ENCODE data around the gene DNASE2B. TPM values are rescaled to one million over a fixed set of nuclear protein-coding genes. Genes with fewer than 3 reads are reported as not detected.

The DNASE2B gene
- total and polyA plus RNA-seq, 2 donors (not counting 3 experiments of a cell fraction or from before 2014, with no cell fraction given) = not detected

DNA sequence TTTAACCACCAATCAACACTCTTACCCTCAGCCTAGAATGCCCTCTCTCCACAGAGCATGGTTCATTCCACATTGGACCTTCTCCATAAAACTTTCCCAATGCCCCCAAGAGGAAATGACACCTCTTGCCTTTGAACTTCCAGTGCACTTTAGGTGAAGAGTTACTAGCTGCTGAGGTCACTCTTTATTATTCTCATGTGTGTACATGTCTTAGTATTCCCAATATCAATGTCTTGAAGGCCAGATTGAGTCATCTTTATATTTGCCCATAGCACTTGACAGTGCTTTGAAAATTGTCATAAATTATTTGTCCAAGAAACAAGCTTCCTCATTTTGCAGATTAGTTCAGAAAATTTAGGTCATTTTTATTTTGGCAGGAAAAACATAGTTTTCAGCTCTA is 8.1 kb upstream of the DNASE2B start:
- dilution Hi-C loops (cut with MboI; ENCODE audit: extremely low pct_ligation_motif_present, low sequenced_read_pairs) = no loop called here
- Histone ChIP-seq H2AFZ (ENCODE audit: low read depth, low read length) (peak overlapping the region; percentile 12), H4K20me1 (replicated peaks; ENCODE audit: control insufficient read depth, extremely low read depth, insufficient read depth, low read length) (no peaks in the 10 kb centered on the region), H3K79me2 (ENCODE audit: control insufficient read depth, insufficient read depth, low read length) (no peaks in the 10 kb centered on the region), H3K36me3 (ENCODE audit: control insufficient read depth in 2 of 2, extremely low read depth in 1 of 2, insufficient read depth in 2 of 2, low read length in 2 of 2) (no peaks in the 10 kb centered on the region), H3K27ac (ENCODE audit: insufficient read depth, low read depth, low read length) (no peak overlapping the region), H3K4me1 (ENCODE audit: control insufficient read depth, extremely low read depth, insufficient read depth, low read length) (peaks cover 4% of the 10 kb centered on the region), H3K27me3 (ENCODE audit: control insufficient read depth in 2 of 2, insufficient read depth in 2 of 2, low read length in 2 of 2) (no peaks in the 10 kb centered on the region), H3K9ac (replicated peaks; ENCODE audit: extremely low read depth, insufficient read depth, low read length) (no peak overlapping the region), H3K4me2 (ENCODE audit: insufficient read depth, low read length) (no peak overlapping the region), H3K4me3 (replicated peaks in 1 of 3; ENCODE audit: insufficient read depth in 1 of 3, low read depth in 1 of 3, low read length in 3 of 3) (no peak overlapping the region), H3K9me1 (replicated peaks; ENCODE audit: control insufficient read depth, extremely low read depth, insufficient read depth, low read length) (no peaks in the 10 kb centered on the region), H3K9me3 (replicated peaks; ENCODE audit: control insufficient read depth, insufficient read depth, low read length) (no peaks in the 10 kb centered on the region)
- TF ChIP-seq CTCF (IDR thresholded peaks at IDR 0.05; ENCODE audit: extremely low read depth in 1 of 2, insufficient read depth in 1 of 2, low read depth in 1 of 2, low read length in 2 of 2) = no peak
- no peak for TF ChIP-seq JUN (IDR thresholded peaks at IDR 0.05; ENCODE audit: borderline replicate concordance, insufficient read depth, insufficient read length, low read depth)
- no peak for TF ChIP-seq EZH2 (IDR thresholded peaks at IDR 0.05; ENCODE audit: borderline replicate concordance, low read depth, low read length, severe bottlenecking)
- no peak for TF ChIP-seq FOS (IDR thresholded peaks at IDR 0.05; ENCODE audit: borderline replicate concordance, insufficient read depth, low read length)
- no peak for TF ChIP-seq POLR2A (IDR thresholded peaks at IDR 0.05; ENCODE audit: low read depth, low read length)
- TF ChIP-seq MYC (IDR thresholded peaks at IDR 0.05; ENCODE audit: low read depth, low read length) = no peak
- TF ChIP-seq POLR2AphosphoS5 (IDR thresholded peaks at IDR 0.05; ENCODE audit: insufficient read depth, low read depth, low read length) = no peak
- TF ChIP-seq, protein P1, sequence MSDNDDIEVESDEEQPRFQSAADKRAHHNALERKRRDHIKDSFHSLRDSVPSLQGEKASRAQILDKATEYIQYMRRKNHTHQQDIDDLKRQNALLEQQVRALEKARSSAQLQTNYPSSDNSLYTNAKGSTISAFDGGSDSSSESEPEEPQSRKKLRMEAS (IDR thresholded peaks at IDR 0.05; ENCODE audit: insufficient read depth, insufficient read length) = no peak
- no peak for TF ChIP-seq GATA2 (IDR thresholded peaks at IDR 0.05; ENCODE audit: insufficient read depth, insufficient read length, low read depth, low read length)
- ChIA-PET POLR2A (interaction anchor here (0.7 kb wide), 1 partner anchor 25 kb away, joined by 3 read pairs; no protein-coding TSS in a partner anchor), CTCF (interaction anchor here (0.8 kb wide), 1 partner anchor 25 kb away, joined by 3 read pairs; no protein-coding TSS in a partner anchor)
- DNase-seq (ENCODE audit: low read depth, low spot score) = no peak
- no peak for FAIRE-seq
- intact Hi-C loops (cut with micrococcal nuclease) = no loop called here
- BruUV-seq (replicated peaks) = no TSS peak
